ENCODE results near the gene ZFP57. TPM values are rescaled to one million over a fixed set of nuclear protein-coding genes. Genes with fewer than 3 reads are reported as not detected.

The ZFP57 gene
- total and polyA plus RNA-seq, 2 of the 13 experiments (the other 11 are each of a cell fraction or from before 2014, with no cell fraction given), result not detected

DNA sequence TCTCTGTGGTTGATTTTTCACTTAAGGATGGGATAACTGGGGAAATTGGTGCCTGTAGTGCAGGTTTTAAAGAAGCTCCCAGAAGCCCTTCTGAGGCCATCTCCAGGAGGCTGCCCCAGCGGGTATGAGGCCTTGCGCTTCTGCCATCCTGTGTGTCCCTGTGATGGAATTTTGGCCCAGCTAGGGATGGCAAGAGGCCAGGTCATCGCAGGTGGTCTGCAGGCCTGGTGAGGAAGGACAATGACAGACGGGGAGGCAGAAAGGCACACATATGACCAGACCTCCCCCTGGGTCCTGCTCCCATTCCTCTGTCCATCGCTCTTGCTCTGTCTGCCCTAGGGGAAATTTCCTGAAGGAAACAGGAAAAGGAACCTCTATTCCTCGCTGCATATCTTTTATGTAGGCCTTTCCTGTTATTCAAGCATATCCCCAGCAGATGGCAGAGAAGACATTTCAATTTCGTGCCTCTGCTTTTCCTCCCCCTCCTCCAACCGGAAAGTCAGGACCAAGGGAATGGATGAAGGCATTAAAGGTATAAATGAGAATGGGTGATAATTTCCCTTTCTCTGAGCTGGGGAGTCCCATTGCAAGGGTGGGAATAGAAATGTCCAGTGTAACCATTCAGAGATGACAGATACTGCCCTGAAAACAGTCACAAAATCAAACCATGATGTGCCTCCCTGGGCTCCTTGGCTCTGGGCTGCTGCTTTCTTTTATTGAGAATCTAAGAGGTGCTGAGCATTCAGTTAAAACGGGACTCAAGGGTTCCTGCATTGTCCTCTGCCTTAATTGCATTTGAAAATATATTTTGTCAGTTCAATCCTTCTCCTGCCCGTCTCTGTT, 24.7 kb upstream of the ZFP57 start (continued):
- TF ChIP-seq, protein P1, sequence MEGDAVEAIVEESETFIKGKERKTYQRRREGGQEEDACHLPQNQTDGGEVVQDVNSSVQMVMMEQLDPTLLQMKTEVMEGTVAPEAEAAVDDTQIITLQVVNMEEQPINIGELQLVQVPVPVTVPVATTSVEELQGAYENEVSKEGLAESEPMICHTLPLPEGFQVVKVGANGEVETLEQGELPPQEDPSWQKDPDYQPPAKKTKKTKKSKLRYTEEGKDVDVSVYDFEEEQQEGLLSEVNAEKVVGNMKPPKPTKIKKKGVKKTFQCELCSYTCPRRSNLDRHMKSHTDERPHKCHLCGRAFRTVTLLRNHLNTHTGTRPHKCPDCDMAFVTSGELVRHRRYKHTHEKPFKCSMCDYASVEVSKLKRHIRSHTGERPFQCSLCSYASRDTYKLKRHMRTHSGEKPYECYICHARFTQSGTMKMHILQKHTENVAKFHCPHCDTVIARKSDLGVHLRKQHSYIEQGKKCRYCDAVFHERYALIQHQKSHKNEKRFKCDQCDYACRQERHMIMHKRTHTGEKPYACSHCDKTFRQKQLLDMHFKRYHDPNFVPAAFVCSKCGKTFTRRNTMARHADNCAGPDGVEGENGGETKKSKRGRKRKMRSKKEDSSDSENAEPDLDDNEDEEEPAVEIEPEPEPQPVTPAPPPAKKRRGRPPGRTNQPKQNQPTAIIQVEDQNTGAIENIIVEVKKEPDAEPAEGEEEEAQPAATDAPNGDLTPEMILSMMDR (CRISPR knock-in tag; IDR thresholded peaks at IDR 0.05), result peak; percentile 81
- TF ChIP-seq ZNF598 (CRISPR knock-in tag; IDR thresholded peaks at IDR 0.05; ENCODE audit: borderline replicate concordance) (no peak), ZNF446 (CRISPR knock-in tag; IDR thresholded peaks at IDR 0.05) (no peak), ZNF260 (CRISPR knock-in tag; IDR thresholded peaks at IDR 0.05; ENCODE audit: borderline replicate concordance, low read depth) (no peak), CENPT (CRISPR knock-in tag; IDR thresholded peaks at IDR 0.05; ENCODE audit: low read depth) (no peak), NFIC (IDR thresholded peaks at IDR 0.05; ENCODE audit: low read length) (no peak), SKI (IDR thresholded peaks at IDR 0.05; ENCODE audit: partially characterized antibody) (no peak), CC2D1A (CRISPR knock-in tag; IDR thresholded peaks at IDR 0.05) (no peak), RFXANK (CRISPR knock-in tag; IDR thresholded peaks at IDR 0.05) (no peak), MED13 (CRISPR knock-in tag; IDR thresholded peaks at IDR 0.05) (no peak), ELF1 (CRISPR knock-in tag; IDR thresholded peaks at IDR 0.05) (no peak), ZNF530 (CRISPR knock-in tag; IDR thresholded peaks at IDR 0.05; ENCODE audit: low read depth) (no peak), HNRNPK (IDR thresholded peaks at IDR 0.05; ENCODE audit: low read depth, low read length, poor library complexity, severe bottlenecking) (no peak), LCORL (IDR thresholded peaks at IDR 0.05) (no peak), LCORL (CRISPR knock-in tag; IDR thresholded peaks at IDR 0.05) (no peak), SMYD3 (CRISPR knock-in tag; IDR thresholded peaks at IDR 0.05) (no peak)
- TF ChIP-seq, protein P2, sequence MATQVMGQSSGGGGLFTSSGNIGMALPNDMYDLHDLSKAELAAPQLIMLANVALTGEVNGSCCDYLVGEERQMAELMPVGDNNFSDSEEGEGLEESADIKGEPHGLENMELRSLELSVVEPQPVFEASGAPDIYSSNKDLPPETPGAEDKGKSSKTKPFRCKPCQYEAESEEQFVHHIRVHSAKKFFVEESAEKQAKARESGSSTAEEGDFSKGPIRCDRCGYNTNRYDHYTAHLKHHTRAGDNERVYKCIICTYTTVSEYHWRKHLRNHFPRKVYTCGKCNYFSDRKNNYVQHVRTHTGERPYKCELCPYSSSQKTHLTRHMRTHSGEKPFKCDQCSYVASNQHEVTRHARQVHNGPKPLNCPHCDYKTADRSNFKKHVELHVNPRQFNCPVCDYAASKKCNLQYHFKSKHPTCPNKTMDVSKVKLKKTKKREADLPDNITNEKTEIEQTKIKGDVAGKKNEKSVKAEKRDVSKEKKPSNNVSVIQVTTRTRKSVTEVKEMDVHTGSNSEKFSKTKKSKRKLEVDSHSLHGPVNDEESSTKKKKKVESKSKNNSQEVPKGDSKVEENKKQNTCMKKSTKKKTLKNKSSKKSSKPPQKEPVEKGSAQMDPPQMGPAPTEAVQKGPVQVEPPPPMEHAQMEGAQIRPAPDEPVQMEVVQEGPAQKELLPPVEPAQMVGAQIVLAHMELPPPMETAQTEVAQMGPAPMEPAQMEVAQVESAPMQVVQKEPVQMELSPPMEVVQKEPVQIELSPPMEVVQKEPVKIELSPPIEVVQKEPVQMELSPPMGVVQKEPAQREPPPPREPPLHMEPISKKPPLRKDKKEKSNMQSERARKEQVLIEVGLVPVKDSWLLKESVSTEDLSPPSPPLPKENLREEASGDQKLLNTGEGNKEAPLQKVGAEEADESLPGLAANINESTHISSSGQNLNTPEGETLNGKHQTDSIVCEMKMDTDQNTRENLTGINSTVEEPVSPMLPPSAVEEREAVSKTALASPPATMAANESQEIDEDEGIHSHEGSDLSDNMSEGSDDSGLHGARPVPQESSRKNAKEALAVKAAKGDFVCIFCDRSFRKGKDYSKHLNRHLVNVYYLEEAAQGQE (IDR thresholded peaks at IDR 0.05; ENCODE audit: borderline replicate concordance in 1 of 2, low read depth in 1 of 2, low read length in 2 of 2), result no peak
- TF ChIP-seq, protein P3, sequence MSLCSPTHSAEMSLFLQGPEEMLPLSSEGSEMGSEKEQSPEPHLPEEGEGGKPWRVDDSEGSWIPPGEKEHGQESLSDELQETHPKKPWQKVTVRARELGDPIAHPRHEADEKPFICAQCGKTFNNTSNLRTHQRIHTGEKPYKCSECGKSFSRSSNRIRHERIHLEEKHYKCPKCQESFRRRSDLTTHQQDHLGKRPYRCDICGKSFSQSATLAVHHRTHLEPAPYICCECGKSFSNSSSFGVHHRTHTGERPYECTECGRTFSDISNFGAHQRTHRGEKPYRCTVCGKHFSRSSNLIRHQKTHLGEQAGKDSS (CRISPR knock-in tag; IDR thresholded peaks at IDR 0.05; ENCODE audit: borderline replicate concordance, low read depth), result no peak
- TF ChIP-seq, protein P4, sequence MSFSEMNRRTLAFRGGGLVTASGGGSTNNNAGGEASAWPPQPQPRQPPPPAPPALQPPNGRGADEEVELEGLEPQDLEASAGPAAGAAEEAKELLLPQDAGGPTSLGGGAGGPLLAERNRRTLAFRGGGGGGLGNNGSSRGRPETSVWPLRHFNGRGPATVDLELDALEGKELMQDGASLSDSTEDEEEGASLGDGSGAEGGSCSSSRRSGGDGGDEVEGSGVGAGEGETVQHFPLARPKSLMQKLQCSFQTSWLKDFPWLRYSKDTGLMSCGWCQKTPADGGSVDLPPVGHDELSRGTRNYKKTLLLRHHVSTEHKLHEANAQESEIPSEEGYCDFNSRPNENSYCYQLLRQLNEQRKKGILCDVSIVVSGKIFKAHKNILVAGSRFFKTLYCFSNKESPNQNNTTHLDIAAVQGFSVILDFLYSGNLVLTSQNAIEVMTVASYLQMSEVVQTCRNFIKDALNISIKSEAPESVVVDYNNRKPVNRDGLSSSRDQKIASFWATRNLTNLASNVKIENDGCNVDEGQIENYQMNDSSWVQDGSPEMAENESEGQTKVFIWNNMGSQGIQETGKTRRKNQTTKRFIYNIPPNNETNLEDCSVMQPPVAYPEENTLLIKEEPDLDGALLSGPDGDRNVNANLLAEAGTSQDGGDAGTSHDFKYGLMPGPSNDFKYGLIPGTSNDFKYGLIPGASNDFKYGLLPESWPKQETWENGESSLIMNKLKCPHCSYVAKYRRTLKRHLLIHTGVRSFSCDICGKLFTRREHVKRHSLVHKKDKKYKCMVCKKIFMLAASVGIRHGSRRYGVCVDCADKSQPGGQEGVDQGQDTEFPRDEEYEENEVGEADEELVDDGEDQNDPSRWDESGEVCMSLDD (CRISPR knock-in tag; IDR thresholded peaks at IDR 0.05; ENCODE audit: borderline replicate concordance), result no peak
